Activated CD4-positive, alpha-beta T cell treated with anti-CD3 and anti-CD28 coated beads, Interleukin-2, Interleukin-6, amounts not matched to agents 100 ng/mL and 50 ng/mL, durations not matched to agents 16 hours and 8 hours (primary cell): ENCODE data around the gene ASB9.
"Not testable (repeated sequence)": the region's sequence is repeated elsewhere in the genome, so short reads cannot be mapped to it uniquely, and the experiment has no call there.

Source experiments
- DNase-seq: peaks from one replicate; pipeline ENCODE4 v3.0.0-alpha.2; 2020

ASB9 gene

DNA sequence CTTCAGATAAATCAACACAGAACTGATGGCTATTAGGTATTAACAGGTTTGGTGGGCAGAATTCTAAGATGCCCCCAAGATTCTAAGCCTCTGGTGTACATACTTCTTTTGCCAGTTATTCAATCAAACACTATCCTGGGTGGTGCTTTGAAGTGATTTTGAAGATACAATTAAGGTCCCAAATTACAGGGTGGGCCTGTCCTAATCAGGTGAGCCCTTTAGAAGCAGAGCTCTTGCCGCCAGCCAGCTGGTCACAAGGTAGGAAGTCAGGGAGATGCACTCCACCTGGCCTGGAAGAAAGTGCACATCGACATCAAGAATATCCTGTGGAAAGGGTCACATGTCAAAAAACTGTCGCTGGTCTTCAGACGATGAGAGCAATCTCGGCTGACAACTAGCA, 29.5 kb downstream of the ASB9 start:
- no peak for DNase-seq

DNA sequence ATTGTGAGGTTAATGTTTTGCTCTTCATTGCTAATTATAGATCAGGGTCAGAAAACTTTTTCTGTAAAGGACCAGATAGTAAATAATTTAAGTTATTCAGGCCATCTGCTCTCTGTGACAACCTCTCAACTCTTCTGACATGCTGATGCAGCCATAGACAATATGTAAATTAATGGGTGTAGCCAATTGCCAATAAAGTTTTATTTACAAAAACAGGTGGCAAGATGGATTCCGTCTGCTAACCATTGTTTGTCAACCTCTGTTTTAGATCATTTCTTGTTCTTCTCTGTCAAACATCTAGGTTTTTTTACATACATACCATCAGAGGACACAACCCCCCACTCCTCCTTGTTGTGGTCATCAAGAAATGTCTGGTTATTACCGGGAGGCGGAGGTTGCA, 33.7 kb downstream of the ASB9 start:
- no peak for DNase-seq

DNA sequence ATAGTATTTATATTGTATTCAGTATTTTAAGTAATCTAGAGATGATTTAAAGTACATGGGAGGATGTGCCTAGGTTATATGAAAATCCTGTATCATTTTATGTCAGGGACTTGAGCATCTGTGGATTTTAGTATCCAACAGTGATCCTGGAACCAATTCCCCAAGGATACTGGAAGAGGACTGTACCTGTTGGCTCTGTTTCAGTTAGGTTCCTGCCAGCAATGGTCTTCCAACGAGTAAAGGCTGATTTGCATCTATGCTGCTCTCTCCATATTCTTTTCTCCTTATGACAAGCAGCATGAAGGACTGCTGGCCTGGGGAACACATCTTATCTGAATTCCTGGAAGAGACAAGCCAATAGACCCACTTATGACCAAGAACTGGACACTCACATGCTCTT, 34.9 kb downstream of the ASB9 start:
- DNase-seq, result no peak

DNA sequence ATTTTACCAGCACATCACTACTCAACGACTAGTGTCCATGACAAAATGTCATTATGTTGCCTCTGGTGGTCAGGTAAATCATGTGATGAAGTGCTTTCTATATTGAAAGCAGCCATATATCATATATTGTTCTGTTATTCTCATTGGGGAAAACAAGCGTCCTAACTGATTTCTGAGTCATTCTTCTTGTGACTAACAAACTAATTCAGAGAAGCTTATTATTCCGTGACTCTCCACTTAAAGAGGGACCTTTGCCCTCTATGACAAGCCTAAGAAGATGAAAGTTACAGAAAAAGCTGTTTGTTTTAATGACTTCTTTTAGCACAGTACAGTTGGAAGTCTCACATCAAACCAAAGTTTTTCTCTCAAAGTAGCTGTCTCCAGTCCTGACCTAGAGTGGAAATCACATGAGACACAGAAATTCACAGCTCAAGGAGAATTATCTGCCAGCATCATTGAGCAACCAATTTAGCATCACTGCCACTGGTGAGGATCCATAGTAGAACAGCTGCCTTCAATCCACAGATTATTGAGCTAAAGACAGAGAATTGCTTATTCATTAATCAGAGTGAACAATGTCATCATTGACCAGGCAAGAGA, 36.4 kb downstream of the ASB9 start:
- no peak for DNase-seq

DNA sequence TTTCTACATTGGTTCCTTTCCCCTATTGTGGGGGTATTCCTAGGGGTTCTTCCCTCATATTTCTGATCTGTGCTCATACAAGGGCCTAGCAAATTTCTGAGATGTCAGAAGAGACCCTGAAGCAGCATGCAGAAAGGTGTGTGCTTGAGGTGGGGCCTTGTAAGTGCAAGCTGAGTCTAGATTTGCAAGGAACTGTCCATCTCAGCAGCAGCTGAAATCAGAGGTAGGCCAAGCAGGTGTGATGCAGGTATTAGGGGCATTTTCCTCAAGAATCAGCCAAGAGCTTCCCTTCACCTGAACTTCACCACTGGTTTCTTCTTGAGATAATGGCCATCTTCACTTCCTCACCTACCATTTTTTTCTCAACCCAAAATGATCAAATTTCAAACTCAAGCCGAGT, 45.1 kb downstream of the ASB9 start:
- no peak for DNase-seq

DNA sequence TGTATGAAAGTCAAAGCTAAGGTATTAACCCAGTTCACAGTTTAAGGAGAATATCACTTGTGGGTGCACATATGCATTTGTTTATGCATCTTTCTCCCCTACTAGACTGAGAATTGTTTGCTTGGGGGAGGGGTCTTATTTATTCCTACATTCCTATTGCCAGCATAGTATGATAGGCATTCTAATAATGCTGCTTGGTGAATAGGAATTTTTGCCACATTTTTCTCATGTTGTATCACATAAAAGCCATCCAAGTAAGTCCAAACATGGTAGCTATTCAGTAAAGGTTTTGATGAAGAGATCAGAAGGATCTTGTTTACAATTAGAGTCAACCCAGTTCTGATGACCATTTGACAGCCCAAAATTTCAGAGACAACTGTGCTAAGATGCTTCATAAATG, 48.6 kb downstream of the ASB9 start:
- DNase-seq, result no peak

DNA sequence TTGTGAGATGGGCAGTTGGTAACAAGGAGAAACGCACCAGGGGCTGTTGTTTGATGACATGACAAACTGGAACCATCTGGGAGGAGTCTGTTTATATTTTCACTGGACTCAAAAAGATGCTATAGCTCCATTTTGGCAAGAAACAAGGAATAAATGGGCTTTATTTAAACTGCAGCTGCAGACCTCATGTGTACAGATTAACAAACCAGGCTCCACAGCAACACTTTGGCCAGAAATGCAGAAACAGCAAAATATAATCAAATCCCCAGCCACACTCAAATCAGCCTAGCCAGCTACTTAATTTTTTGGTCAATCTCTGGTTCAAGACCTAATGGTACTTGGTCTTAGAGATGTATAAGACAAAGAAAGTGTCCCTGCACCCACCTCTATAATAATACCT, 52.7 kb downstream of the ASB9 start:
- no peak for DNase-seq

DNA sequence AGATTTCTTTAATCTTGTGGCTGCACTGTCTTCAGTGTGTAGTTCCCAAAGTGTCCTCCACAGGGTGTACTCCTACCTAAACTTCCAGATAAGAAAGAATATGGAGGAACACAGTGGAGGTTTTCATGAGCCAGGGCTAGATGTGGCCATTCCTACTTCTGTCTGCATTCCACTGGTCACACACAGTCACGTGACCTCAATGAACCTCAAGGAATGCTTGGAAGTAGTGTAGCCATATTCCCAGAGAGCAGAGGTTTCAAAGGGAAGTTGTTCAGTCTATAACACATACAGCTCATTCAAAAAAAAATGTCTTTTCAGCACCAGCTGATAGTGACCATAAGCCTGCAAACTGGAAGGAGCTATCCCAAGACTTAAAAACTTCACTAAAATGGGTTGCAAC, 53.6 kb downstream of the ASB9 start:
- no peak for DNase-seq

DNA sequence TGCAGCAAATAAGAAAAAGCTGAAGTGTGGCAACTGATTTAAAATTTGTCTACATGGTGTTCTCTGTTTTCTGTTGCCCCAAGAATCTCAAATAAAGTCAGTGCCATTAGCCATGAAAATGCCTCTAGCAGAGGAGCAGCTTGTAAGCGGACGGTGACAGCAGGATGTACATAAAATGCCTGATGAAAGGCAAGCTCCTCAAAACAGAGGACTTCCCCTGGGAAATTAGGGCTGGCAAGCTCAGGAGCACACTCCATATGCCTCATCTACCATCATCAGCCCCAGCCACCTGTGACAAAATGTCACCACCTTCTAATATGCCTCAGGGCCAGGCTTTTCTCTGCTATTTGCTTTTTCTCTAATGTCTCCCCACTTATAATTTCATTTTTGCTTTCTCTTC, 54.5 kb downstream of the ASB9 start:
- no peak for DNase-seq

DNA sequence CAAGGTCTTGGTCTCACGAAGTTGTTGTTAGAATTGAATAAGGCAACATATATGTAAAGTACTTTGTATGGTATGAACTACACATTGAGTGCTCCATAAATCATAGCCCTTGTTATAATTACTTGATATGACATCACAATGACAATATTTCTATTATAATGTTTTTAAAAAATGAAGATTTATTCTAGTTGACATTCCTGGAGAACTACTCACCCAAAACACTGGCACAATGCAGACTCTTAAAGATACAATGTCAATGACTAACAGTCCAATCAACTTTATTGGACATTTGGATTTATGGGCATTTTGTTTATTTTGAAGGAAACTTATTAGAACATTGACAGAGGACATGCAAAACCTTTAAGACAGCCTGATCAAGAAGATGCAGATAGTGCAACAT, 55.3 kb downstream of the ASB9 start:
- no peak for DNase-seq

DNA sequence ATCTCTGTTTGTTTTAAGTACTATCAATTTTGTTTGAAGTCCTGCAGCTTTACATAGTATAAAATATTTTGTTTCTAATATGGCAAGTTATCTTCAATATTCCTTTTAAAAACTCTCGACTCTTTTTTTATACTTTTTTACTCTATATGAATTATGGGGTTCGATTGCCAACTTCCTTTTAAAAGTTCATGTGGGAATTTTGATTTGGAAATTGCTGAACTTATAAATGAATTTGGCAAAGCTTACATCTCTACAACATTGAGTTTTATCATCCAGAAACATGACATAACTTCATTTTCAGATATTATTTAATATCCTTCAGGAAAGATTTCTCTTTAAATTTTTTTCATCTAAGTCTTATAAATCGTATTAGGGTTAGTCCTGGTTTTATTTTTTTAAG, 60.8 kb downstream of the ASB9 start:
- DNase-seq, result no peak

DNA sequence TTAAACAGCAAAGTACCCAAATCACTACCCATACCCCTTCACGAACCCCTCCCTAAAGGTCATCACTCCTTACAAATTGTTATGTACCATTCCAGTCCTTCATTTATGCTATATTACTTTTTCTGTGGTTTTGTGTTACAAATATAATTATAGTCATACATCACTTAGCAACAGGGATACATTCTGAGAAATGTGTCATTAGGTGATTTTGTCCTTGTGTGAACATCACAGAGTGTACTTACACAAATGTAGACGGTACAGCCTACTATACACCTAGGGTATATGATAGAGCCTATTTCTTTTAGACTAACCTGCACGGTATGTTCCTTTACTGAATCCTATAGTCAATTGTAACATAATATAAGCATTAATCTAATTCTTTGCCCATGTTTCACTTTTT, 61.9 kb downstream of the ASB9 start:
- no peak for DNase-seq

DNA sequence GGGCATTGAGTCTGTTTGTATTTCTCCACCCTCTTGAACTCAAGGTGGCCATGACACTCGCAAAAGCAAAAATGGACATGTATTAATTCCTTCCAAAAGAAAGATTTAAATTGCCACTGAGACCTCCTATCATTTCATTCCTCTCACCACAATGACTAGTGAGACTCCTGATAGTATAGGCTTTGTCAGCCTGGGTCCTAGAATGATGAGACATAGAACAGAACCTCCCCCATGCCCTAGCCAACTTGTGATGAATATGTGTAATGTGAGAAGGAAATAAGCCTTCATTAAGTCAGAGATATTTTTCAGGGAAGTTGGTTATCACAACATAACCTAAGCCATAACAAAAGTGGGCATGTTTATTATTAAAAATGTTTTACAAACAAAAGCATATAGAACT, 62.5 kb downstream of the ASB9 start:
- DNase-seq, result no peak

DNA sequence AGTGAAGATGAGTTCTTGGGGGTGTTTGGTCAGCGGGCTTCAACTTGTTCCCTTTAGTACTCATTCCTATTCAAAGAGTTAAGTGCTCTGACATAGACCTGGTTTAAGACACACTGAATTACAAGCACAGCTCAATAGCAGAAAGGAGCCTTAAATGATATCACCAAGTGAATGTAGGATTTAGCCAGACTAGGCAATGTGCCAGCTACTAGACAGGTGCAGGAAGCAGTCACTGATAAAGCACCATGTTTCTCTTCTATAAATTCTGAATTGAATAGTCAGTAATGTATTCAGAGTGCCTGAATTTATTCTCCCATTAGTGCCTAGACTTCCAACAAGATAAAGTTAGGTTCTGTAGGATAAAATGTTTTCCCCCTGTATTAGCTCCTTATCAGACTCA, 63.6 kb downstream of the ASB9 start:
- DNase-seq, result no peak

DNA sequence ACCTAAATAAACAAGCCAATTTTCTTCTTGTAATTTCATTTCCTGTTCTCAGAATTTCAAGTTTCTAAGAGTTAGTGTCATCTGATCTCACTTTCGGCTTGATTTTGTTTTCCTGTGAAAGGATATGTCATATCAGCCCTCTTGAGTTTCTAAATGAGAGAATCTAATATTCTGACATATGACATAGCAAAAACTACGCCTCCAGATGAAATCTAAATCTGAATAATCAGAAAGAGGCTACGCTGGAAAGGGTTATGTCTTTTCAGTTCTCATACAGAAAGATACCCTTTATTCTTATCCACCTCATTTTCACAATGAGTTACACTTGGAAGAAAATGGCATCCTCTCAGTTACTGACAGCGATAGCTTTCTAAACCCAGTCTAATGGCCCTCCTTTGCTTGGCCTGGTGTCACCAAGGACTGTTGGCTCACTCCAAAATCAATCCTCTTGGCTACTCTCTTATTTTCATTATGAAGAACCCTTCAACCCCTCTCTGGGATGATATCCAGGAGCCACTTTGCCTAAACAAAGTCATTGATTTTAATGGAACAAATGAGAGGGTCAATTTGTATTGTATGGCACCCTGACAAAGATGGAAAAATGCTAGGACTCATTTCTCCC, 65.6 kb downstream of the ASB9 start:
- DNase-seq, result peak; percentile 73

DNA sequence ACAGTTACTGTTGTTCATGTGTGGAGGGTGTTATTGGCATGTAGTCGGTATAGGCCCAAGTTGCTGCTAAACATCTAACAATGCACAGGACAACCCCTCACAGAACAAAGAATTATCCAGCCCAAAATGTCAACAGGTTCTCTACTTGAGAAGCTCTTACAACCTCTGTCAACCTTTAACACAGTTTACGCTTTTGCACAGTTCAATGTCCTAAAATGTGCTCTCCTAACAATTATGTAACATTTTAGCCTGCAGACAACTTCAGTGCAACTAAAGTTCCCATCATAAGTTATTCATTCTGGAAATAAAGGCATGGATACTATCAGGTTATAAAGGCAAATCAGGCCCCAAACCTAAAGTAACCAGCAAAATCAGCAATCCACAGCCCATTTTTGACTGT, 66.2 kb downstream of the ASB9 start:
- no peak for DNase-seq

DNA sequence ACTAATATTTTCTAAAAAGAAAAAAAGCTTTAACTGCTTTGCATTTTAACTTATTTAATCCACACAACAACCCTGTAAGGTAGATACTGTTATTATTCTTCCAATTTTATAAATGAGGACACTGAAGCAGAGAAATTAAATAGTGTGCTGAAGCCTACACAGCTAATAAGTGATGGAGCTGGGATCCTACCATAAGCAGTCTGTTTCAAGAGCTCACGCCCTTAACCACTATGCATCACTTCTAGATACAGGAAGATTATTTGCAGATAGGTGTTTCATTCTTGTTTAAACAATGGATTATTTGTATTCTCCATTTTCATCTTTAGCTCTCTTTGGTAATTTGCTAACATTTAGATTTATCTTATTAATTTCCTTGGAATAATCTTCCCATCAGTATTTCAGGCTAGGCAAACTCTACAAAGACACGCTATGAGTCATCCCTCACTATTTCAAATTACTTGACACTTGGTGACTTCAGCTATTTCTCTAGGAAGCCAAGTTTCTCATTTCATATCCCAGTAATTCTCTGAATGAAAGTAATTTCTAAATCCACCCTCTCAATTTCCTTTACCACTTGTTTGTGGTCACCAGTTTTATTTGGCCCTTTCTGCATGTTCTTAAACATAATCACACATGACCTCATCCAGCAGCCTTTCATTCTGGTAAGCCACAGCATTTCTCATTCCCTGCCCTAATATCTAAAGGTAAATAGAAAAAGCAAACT, 67.3 kb downstream of the ASB9 start:
- peak; percentile 68 for DNase-seq

DNA sequence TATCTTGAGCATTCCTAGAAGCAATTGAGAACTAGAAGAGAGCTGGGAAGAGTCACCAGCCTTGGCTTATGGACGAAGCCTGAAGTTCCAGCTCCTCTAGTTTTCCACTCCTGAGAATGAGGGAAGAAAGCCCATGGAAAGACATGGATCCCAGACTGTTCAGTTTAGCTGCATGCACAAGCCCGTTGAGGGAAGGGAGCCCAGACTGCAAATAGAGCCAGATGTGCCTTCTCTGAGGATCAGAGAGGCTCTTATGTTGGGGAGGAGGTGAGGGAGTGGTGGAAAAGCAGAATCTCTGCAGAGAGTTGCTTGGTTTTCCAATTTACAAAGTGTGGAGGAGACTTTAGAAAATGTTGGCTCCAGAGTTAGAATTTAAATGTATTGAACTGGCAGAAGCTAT, 69.0 kb downstream of the ASB9 start:
- DNase-seq, result no peak

DNA sequence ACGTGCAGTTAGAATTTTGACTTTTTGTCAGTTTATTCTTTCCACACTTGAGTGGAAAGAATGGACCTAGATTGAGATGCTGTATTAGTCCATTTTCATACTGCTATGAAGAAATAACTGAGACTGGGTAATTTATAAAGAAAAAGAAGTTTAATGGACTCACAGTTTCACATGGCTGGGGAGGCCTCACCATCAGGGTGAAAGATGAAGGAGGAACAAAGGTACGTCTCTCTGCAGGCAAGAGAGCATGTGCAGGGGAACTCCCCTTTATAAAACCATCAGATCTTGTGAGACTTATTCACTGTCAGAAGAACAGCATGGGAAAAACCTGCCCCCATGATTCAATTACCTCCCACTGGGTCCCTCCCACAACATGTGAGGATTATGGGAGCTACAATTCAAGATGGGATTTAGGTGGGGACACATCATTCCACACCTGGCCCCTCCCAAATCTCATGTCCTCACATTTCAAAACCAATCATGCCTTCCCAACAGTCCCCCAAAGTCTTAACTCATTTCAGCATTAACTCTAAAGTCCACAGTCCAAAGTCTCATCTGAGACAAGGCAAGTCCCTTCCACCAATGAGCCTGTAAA, 71.2 kb downstream of the ASB9 start:
- DNase-seq, result not testable (repeated sequence)

DNA sequence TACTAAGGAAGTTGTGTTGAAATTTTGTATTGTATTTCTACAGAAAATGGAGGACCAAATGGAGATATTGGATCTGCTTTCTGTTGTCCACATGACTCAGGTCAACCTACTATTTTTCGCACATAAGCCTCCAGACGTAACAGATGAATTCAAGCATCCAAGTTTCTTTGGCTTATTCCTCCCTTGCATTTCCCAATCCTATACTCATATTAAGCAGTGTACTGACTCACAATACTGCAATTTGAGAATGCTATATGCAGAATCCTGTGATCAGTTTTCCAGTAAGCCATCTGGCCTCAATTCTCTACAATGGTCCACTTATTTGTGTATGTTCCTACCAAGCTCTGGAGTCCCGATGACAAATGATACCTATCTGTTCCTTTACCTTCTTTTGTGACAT, 75.7 kb downstream of the ASB9 start:
- DNase-seq, result no peak
